ENCODE data around the gene FOXL1.

FOXL1 gene

DNA sequence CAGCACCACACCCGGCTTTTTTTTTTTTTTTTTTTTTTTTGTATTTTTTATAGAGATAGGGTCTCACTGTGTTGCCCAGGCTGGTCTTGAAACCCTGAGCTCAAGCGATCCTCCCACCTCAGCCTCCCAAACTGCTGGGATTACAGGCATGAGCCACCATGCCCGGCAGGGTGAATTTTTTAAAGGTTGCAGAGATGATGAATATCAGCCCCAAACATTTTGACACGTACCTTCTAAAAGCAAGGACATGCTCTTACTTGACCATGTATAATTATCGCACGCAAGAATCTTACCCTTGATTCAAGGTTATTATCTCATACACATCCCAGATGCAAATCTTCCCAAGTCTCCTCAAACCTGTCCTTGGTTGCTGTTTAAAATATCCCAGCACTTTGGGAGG, 16.0 kb upstream of the FOXL1 start:
- no peak for TF ChIP-seq TAF1 (IDR thresholded peaks at IDR 0.05; ENCODE audit: borderline replicate concordance, insufficient read depth, low read length)
- TF ChIP-seq, protein P1, sequence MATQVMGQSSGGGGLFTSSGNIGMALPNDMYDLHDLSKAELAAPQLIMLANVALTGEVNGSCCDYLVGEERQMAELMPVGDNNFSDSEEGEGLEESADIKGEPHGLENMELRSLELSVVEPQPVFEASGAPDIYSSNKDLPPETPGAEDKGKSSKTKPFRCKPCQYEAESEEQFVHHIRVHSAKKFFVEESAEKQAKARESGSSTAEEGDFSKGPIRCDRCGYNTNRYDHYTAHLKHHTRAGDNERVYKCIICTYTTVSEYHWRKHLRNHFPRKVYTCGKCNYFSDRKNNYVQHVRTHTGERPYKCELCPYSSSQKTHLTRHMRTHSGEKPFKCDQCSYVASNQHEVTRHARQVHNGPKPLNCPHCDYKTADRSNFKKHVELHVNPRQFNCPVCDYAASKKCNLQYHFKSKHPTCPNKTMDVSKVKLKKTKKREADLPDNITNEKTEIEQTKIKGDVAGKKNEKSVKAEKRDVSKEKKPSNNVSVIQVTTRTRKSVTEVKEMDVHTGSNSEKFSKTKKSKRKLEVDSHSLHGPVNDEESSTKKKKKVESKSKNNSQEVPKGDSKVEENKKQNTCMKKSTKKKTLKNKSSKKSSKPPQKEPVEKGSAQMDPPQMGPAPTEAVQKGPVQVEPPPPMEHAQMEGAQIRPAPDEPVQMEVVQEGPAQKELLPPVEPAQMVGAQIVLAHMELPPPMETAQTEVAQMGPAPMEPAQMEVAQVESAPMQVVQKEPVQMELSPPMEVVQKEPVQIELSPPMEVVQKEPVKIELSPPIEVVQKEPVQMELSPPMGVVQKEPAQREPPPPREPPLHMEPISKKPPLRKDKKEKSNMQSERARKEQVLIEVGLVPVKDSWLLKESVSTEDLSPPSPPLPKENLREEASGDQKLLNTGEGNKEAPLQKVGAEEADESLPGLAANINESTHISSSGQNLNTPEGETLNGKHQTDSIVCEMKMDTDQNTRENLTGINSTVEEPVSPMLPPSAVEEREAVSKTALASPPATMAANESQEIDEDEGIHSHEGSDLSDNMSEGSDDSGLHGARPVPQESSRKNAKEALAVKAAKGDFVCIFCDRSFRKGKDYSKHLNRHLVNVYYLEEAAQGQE (IDR thresholded peaks at IDR 0.05; ENCODE audit: insufficient read depth in 1 of 2, low read depth in 2 of 2, low read length in 2 of 2), result no peak

DNA sequence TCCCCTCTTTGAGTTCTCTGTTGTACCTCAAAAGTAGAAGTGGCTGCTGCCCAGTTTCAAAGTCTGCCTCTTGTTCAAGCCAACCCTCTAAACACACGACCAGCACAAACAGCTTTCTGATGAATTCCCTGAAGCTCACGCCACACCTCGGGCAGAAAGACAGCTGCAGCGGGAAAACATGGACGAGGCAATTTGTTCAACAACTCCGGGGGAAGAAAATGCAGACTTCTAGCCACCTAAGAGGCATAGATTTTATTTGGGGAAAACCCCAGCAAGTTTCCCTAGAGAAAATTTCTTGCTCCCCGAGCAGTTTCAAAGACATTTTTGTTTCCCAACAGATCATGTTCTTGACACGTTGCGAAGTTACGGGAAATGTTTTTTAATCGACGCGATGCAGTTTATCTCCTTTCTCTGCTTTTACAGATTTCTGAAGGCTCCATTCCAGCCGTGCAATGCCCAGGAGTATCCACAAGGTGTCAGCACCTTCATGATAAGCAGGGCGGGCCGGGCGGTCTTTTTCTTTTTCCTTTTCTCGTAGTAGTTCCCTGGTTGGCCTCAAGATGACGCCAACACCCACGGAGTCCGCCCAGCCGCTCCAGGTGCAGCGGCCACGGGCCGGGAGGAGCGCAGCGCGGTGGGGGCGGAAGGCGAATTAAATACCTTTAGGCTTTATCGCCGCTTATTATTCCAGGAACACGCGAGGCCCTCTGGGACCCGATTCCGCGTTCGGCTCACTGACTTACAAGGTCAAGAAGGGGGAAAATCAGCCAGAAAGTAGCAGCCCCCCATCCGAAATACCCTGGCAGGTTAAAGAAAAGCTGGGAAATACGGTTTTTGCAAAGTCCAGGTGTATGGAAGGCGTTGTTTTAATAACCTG, 14.6 kb upstream of the FOXL1 start:
- TF ChIP-seq POLR2AphosphoS5 (IDR thresholded peaks at IDR 0.05; ENCODE audit: low read depth, low read length) (no peak), SIN3A (IDR thresholded peaks at IDR 0.05; ENCODE audit: borderline replicate concordance, insufficient read depth, low read length) (no peak), TAF1 (IDR thresholded peaks at IDR 0.05; ENCODE audit: borderline replicate concordance, insufficient read depth, low read length) (no peak)

DNA sequence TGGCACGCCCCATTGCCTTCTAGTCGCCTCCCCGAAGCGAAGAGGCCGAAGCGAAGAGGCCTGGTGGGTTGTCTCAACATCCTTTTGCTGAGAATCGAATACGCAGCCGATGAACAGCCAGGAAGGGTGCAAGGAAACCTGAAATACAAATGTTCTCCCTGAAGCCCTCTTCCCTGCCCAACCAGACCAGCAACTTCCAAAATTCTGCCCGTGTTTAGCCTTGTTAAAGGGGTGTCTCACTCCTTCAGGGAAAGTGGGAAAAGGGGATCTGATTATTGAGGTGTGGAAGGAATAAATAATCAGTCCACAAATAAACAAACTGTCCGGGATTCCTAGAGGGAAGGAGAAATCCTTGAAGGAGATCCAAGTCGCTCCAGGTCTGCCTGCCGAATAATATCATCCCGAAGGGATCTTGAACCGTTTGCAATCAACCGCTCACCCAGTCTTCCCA, 13.1 kb upstream of the FOXL1 start:
- TF ChIP-seq FOXP2 (optimal IDR thresholded peaks at IDR 0.05; ENCODE audit: borderline replicate concordance, extremely low read depth, extremely low read length, insufficient read depth) (no peak), POLR2AphosphoS5 (IDR thresholded peaks at IDR 0.05; ENCODE audit: low read depth, low read length) (no peak), SIN3A (IDR thresholded peaks at IDR 0.05; ENCODE audit: borderline replicate concordance, insufficient read depth, low read length) (no peak), TAF1 (IDR thresholded peaks at IDR 0.05; ENCODE audit: borderline replicate concordance, insufficient read depth, low read length) (no peak)
- TF ChIP-seq, protein P1 (IDR thresholded peaks at IDR 0.05; ENCODE audit: insufficient read depth in 1 of 2, low read depth in 2 of 2, low read length in 2 of 2), result no peak

- no peak for TF ChIP-seq TAF1 (IDR thresholded peaks at IDR 0.05; ENCODE audit: borderline replicate concordance, insufficient read depth, low read length)
- TF ChIP-seq SIN3A (IDR thresholded peaks at IDR 0.05; ENCODE audit: borderline replicate concordance, insufficient read depth, low read length), result no peak
- TF ChIP-seq, protein P1 (IDR thresholded peaks at IDR 0.05; ENCODE audit: insufficient read depth in 1 of 2, low read depth in 2 of 2, low read length in 2 of 2), result no peak
- TF ChIP-seq FOXP2 (optimal IDR thresholded peaks at IDR 0.05; ENCODE audit: borderline replicate concordance, extremely low read depth, extremely low read length, insufficient read depth), result no peak
- TF ChIP-seq POLR2AphosphoS5 (IDR thresholded peaks at IDR 0.05; ENCODE audit: low read depth, low read length), result no peak
These were observed 12.5 kb upstream of the FOXL1 start for GRCh38 chr16:86565644-86566511.

DNA sequence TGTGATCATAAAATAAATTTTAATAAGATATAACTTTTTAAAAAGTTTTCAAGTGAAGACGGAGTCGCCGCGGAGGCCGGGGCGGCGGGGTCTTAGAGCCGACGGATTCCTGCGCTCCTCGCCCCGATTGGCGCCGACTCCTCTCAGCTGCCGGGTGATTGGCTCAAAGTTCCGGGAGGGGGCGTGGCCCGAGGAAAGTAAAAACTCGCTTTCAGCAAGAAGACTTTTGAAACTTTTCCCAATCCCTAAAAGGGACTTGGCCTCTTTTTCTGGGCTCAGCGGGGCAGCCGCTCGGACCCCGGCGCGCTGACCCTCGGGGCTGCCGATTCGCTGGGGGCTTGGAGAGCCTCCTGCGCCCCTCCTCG, 11.8 kb upstream of the FOXL1 start, which contains the start of gene FOXC2:
FOXC2 (plus strand) TSS at position 229 of the 365 bp plus-strand sequence. CDS start 507 bp downstream, outside the sequence.
- TF ChIP-seq FOXP2 (optimal IDR thresholded peaks at IDR 0.05; ENCODE audit: borderline replicate concordance, extremely low read depth, extremely low read length, insufficient read depth) (no peak), POLR2AphosphoS5 (IDR thresholded peaks at IDR 0.05; ENCODE audit: low read depth, low read length) (peak; percentile 56; the same call in 1 of the 2 replicates), TAF1 (IDR thresholded peaks at IDR 0.05; ENCODE audit: borderline replicate concordance, insufficient read depth, low read length) (peak; percentile 59; the same call in 1 of the 2 replicates), SIN3A (IDR thresholded peaks at IDR 0.05; ENCODE audit: borderline replicate concordance, insufficient read depth, low read length) (no peak)
- TF ChIP-seq, protein P1 (IDR thresholded peaks at IDR 0.05; ENCODE audit: insufficient read depth in 1 of 2, low read depth in 2 of 2, low read length in 2 of 2), result no peak

Data from PFSK-1 (cell line).